ENCODE data around the gene GRB10. TPM values are rescaled to one million over a fixed set of nuclear protein-coding genes. Genes with fewer than 3 reads are reported as not detected.

The GRB10 gene
- total and polyA plus RNA-seq, 9 donors: 10.7 to 18.9 (median 12.2) TPM

DNA sequence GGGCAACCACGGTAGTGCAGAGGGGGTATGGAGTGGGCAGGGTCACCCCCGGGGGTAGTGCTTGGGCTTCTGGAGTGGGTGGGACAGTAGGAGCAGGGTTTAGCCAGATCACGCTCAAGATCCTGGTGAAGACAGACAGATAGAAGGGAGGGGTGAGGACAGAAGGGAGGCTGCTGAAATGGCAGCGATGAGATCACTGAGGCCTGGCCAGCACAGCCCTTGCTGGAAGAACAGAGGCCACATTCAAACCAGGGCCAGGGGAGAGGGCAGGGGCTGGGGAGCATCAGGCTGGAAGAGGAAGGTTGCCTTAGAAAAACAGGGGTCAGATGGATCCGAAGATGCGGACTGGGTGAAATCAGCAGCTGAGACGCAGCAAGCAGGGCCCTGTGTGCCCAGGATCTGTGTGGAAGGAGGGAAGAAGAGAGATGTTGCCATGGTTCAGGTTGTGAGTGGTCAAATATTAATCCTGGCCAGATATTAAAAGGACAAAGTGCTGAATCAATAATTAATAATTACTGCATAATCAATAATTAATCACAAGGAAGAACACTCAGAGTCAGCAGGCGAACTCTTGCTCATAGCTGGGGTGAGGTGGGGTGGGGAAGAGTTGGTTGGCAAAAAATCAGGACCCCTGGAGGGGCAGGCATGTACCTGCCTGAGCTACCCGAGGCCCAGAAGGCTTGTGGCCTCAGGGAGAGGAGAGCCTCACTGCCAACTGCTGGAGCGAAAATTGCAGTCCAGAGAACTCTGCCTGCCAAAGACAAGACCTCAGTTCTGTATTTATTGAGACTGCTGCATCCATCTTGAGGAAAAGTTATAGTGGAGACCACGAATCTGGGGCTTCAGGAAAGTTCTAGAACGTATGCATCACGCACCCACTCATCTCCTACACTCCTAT is 105.7 kb downstream of the GRB10 start:
- no peak overlapping the region for H3K4me3 ChIP-seq (ENCODE audit: low read length)
- H3K27ac ChIP-seq (ENCODE audit: low read length): no peak overlapping the region
- H3K27me3 ChIP-seq (ENCODE audit: control insufficient read depth, insufficient read depth, low read length): no peaks in the 10 kb centered on the region
- DNase-seq: no peak
- no peaks in the 10 kb centered on the region for H3K9me3 ChIP-seq (replicated peaks; ENCODE audit: control insufficient read depth, low read depth, low read length)
- 71% methylated on average over 10 of the region's 13 CpGs for WGBS (ENCODE audit: insufficient coverage)
- peaks cover 6% of the 10 kb centered on the region for H3K36me3 ChIP-seq (ENCODE audit: control insufficient read depth, insufficient read depth, low read length)
- H3K4me1 ChIP-seq (ENCODE audit: control insufficient read depth, insufficient read depth, low read length): peaks cover 15% of the 10 kb centered on the region

DNA sequence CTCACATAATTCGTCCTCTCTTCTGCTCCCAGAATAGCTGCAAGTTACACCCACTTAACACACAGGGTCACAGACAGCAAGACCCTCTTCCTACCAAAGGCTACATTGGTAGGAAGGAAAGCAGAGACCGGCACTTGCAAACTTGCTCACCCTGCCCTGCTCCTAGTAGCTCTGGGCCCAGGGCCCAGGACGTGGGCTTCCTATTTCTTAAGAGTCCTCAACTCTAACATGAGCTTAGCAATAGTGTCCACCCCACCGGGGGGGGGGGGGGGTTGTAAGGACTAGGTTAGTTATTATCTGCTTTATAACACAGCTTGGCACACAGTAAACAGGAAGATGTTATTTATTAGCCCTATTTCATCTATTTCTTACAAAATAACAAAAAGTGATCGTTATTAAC is 106.6 kb downstream of the GRB10 start:
- peaks cover 7% of the 10 kb centered on the region for H3K4me1 ChIP-seq (ENCODE audit: control insufficient read depth, insufficient read depth, low read length)
- no peak for DNase-seq
- peaks cover 6% of the 10 kb centered on the region for H3K36me3 ChIP-seq (ENCODE audit: control insufficient read depth, insufficient read depth, low read length)
- H3K9me3 ChIP-seq (replicated peaks; ENCODE audit: control insufficient read depth, low read depth, low read length): no peaks in the 10 kb centered on the region
- no peak overlapping the region for H3K4me3 ChIP-seq (ENCODE audit: low read length)
- 72% methylated on average over 2 of the region's 5 CpGs for WGBS (ENCODE audit: insufficient coverage)
- no peaks in the 10 kb centered on the region for H3K27me3 ChIP-seq (ENCODE audit: control insufficient read depth, insufficient read depth, low read length)
- H3K27ac ChIP-seq (ENCODE audit: low read length): no peak overlapping the region

GRCh38 chr7:50674896-50675835 is 107.5 kb downstream of the GRB10 start:
- peaks cover 6% of the 10 kb centered on the region for H3K36me3 ChIP-seq (ENCODE audit: control insufficient read depth, insufficient read depth, low read length)
- no peak overlapping the region for H3K27ac ChIP-seq (ENCODE audit: low read length)
- H3K27me3 ChIP-seq (ENCODE audit: control insufficient read depth, insufficient read depth, low read length): no peaks in the 10 kb centered on the region
- no peaks in the 10 kb centered on the region for H3K9me3 ChIP-seq (replicated peaks; ENCODE audit: control insufficient read depth, low read depth, low read length)
- H3K4me1 ChIP-seq (ENCODE audit: control insufficient read depth, insufficient read depth, low read length): peaks cover 5% of the 10 kb centered on the region
- no peak overlapping the region for H3K4me3 ChIP-seq (ENCODE audit: low read length)
- no peak for DNase-seq
- 72% methylated on average over 8 of the region's 11 CpGs for WGBS (ENCODE audit: insufficient coverage)

DNA sequence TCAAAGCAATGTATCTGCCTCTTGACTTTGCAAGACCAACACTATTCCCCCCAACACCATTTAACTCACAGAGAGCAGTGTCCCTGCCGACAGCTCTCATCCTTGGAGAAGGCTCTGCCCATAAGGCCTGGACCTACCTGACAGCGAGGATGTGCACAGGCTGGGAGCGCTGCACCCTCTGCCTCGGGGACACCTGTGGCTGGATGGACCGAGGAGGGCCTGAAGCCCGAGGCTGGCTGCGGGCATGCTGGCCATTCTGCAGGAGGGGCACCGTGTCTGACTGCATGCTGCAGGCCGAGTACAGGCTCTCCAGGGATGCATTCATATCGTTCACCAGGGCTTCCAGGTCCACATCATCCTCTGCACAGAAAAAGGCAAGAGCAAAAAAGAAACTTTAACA is 108.4 kb downstream of the GRB10 start:
- 81% methylated on average over 8 of the region's 10 CpGs for WGBS (ENCODE audit: insufficient coverage)
- Histone ChIP-seq H3K9me3 (replicated peaks; ENCODE audit: control insufficient read depth, low read depth, low read length) (no peaks in the 10 kb centered on the region), H3K27me3 (ENCODE audit: control insufficient read depth, insufficient read depth, low read length) (no peaks in the 10 kb centered on the region), H3K4me1 (ENCODE audit: control insufficient read depth, insufficient read depth, low read length) (peaks cover 5% of the 10 kb centered on the region), H3K36me3 (ENCODE audit: control insufficient read depth, insufficient read depth, low read length) (peaks cover 6% of the 10 kb centered on the region), H3K4me3 (ENCODE audit: low read length) (no peak overlapping the region), H3K27ac (ENCODE audit: low read length) (no peak overlapping the region)
- no peak for DNase-seq

GRCh38 chr7:50673096-50673495 is 109.6 kb downstream of the GRB10 start:
- WGBS (ENCODE audit: insufficient coverage): 90% methylated on average over 7 of the region's 10 CpGs
- Histone ChIP-seq H3K27ac (ENCODE audit: low read length) (no peak overlapping the region), H3K9me3 (replicated peaks; ENCODE audit: control insufficient read depth, low read depth, low read length) (no peaks in the 10 kb centered on the region), H3K27me3 (ENCODE audit: control insufficient read depth, insufficient read depth, low read length) (no peaks in the 10 kb centered on the region), H3K36me3 (ENCODE audit: control insufficient read depth, insufficient read depth, low read length) (peaks cover 6% of the 10 kb centered on the region), H3K4me1 (ENCODE audit: control insufficient read depth, insufficient read depth, low read length) (peaks cover 6% of the 10 kb centered on the region), H3K4me3 (ENCODE audit: low read length) (no peak overlapping the region)
- DNase-seq: no peak

DNA sequence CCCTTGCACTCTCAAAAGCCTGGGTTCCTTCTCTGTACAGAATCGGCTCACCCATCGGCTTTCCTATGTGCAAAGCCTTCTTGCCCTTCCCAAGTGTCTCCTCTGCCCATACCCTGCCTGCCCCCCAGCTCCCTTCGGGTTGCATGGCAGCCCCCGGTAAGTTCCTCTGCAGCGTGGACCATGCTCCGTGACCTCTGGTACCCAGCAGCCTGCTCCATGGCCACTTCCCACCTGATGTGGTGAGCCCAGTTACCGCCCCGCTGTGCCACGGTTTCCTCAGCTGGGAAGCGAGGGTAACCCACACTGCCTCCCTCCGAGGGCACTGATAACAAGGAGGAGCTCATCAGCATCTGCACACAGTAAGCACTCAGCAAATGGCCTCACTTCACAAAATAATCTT is 110.7 kb downstream of the GRB10 start:
- WGBS (ENCODE audit: insufficient coverage): 93% methylated on average over 11 of the region's 11 CpGs
- no peaks in the 10 kb centered on the region for H3K9me3 ChIP-seq (replicated peaks; ENCODE audit: control insufficient read depth, low read depth, low read length)
- no peaks in the 10 kb centered on the region for H3K27me3 ChIP-seq (ENCODE audit: control insufficient read depth, insufficient read depth, low read length)
- no peak overlapping the region for H3K27ac ChIP-seq (ENCODE audit: low read length)
- DNase-seq: no peak
- H3K4me3 ChIP-seq (ENCODE audit: low read length): no peak overlapping the region
- peaks cover 6% of the 10 kb centered on the region for H3K36me3 ChIP-seq (ENCODE audit: control insufficient read depth, insufficient read depth, low read length)
- peaks cover 8% of the 10 kb centered on the region for H3K4me1 ChIP-seq (ENCODE audit: control insufficient read depth, insufficient read depth, low read length)

DNA sequence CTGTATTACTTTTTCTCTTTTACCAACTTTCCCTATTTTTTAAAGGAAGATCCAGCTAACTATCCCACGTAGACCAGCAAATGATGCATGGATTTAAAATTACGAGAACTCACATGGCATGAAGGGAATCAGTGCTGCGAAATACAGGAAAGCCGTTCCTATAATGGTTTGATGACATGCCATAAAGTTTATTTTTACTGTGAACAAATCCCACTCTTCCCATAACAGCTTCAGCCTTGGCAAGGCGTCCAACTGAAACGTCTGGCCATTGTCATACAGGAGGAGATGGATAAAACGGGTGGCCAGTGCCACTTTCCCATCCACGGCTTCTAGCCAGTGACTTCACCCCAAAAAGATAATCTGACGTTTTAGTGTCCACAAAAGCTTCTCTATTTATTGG is 111.3 kb downstream of the GRB10 start:
- Histone ChIP-seq H3K9me3 (replicated peaks; ENCODE audit: control insufficient read depth, low read depth, low read length) (no peaks in the 10 kb centered on the region), H3K27me3 (ENCODE audit: control insufficient read depth, insufficient read depth, low read length) (no peaks in the 10 kb centered on the region), H3K27ac (ENCODE audit: low read length) (no peak overlapping the region), H3K36me3 (ENCODE audit: control insufficient read depth, insufficient read depth, low read length) (peaks cover 6% of the 10 kb centered on the region), H3K4me3 (ENCODE audit: low read length) (no peak overlapping the region), H3K4me1 (ENCODE audit: control insufficient read depth, insufficient read depth, low read length) (peaks cover 8% of the 10 kb centered on the region)
- peak; percentile 30 for DNase-seq
- WGBS (ENCODE audit: insufficient coverage): no CpG with 5 or more reads among the region's 9 CpGs

DNA sequence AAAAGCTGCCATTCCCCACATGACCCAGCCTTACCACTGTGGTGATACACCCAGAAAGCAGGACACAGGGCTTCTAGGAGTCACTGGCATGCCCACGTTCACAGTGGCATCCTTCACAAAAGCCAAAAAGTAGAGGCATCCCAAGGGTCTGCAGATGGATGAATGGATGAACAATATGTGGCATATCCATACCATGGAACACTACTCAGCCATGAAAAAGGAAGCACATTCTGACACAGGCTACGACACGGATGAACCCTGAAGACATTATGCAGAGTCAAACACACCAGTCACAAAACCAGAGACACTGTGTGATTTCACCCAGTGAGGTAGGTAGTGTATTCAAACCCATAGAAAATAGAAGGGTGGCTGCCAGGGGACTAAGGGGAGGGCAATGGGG is 112.8 kb downstream of the GRB10 start:
- Histone ChIP-seq H3K27ac (ENCODE audit: low read length) (no peak overlapping the region), H3K4me1 (ENCODE audit: control insufficient read depth, insufficient read depth, low read length) (peaks cover 5% of the 10 kb centered on the region), H3K27me3 (ENCODE audit: control insufficient read depth, insufficient read depth, low read length) (no peaks in the 10 kb centered on the region), H3K9me3 (replicated peaks; ENCODE audit: control insufficient read depth, low read depth, low read length) (no peaks in the 10 kb centered on the region), H3K36me3 (ENCODE audit: control insufficient read depth, insufficient read depth, low read length) (peaks cover 6% of the 10 kb centered on the region), H3K4me3 (ENCODE audit: low read length) (no peak overlapping the region)
- no peak for DNase-seq
- no CpG with 5 or more reads among the region's 3 CpGs for WGBS (ENCODE audit: insufficient coverage)

- no peaks in the 10 kb centered on the region for H3K9me3 ChIP-seq (replicated peaks; ENCODE audit: control insufficient read depth, low read depth, low read length)
- DNase-seq: peak; percentile 26
- no peak overlapping the region for H3K27ac ChIP-seq (ENCODE audit: low read length)
- 78% methylated on average over 4 of the region's 5 CpGs for WGBS (ENCODE audit: insufficient coverage)
- no peak overlapping the region for H3K4me3 ChIP-seq (ENCODE audit: low read length)
- no peaks in the 10 kb centered on the region for H3K27me3 ChIP-seq (ENCODE audit: control insufficient read depth, insufficient read depth, low read length)
- no peaks in the 10 kb centered on the region for H3K36me3 ChIP-seq (ENCODE audit: control insufficient read depth, insufficient read depth, low read length)
- peaks cover 5% of the 10 kb centered on the region for H3K4me1 ChIP-seq (ENCODE audit: control insufficient read depth, insufficient read depth, low read length)
Observed at GRCh38 chr7:50667789-50668226, 114.9 kb downstream of the GRB10 start.

- WGBS (ENCODE audit: insufficient coverage): 40% methylated on average over 1 of the region's 4 CpGs
- Histone ChIP-seq H3K4me1 (ENCODE audit: control insufficient read depth, insufficient read depth, low read length) (peaks cover 5% of the 10 kb centered on the region), H3K27ac (ENCODE audit: low read length) (no peak overlapping the region), H3K4me3 (ENCODE audit: low read length) (no peak overlapping the region), H3K36me3 (ENCODE audit: control insufficient read depth, insufficient read depth, low read length) (no peaks in the 10 kb centered on the region), H3K27me3 (ENCODE audit: control insufficient read depth, insufficient read depth, low read length) (no peaks in the 10 kb centered on the region), H3K9me3 (replicated peaks; ENCODE audit: control insufficient read depth, low read depth, low read length) (no peaks in the 10 kb centered on the region)
- no peak for DNase-seq
Observed at GRCh38 chr7:50667338-50667737, 115.4 kb downstream of the GRB10 start.

Measured in muscle of leg (tissue), 11 donors.